Heart left ventricle (tissue), 13 donors: ENCODE data around the gene CACNA1G.

Experiments
- CTCF ChIP-seq, 12 donors: fragments of 200-600 bp; sonication (generic) in 4 of 12; IDR thresholded peaks; one replicate each; pipeline versions ENCODE4 v1.5.0 to v1.8.0; 2018 to 2022; ENCODE audit warnings: antibody characterized with exemption in 12 of 12, mild to moderate bottlenecking in 5 of 12
- POLR2A ChIP-seq, 2 donors: fragments of 450-650 bp; IDR thresholded peaks; one replicate each; pipeline ENCODE4 v1.6.1; 2017; ENCODE audit warnings: antibody characterized with exemption in 2 of 2, mild to moderate bottlenecking in 2 of 2, moderate library complexity in 2 of 2
- donor health status: ischemic (EF 13 %, LVEDD 7.1; RV severe dilation, severe dysfunction).
- donor health status: DM: no; HTN: yes; CAD: no.
- donor health status: DM: no; HTN: no; CAD: no.
- donor health status: ischemic (EF 25% LVEDD 6.9; RV normal size, moderate dysfunction).
- donor health status: ischemic (EF 25% LVEDD 5.7; RV mildly dilated, moderate dysfunction).
- donor health status: ischemic (EF 35%, LVEDD 5.7; RV mildly dilated, moderate dysfunction).
- donor health status: nonischemic (EF 11% LVEDD 7.7; RV severe dilation, severe dysfunction).
- donor health status: DM: yes; HTN: yes; CAD: no.
- donor health status: PGD.
- donor health status: ischemic (EF 29% LVEDD 5.4; RV normal size, mild dysfunction).
- donor health status: nonischemic (EF 23%, LVEDD 6.1; RV moderate dilation, normal function).

- no peak for TF ChIP-seq CTCF (IDR thresholded peaks at IDR 0.05)
- TF ChIP-seq POLR2A (IDR thresholded peaks at IDR 0.05): no peak
These were observed 25.4 kb downstream of the CACNA1G start for GRCh38 chr17:50585891-50586290.
